HL-60 (cell line): ENCODE data around the gene IGF1.

Experiments used
- CTCF ChIP-seq: IDR thresholded peaks from one replicate; pipeline ENCODE4 v1.5.1; 2011; ENCODE audit warnings: low read length, control low read depth, inconsistent platforms; ENCODE audit not compliant: insufficient read depth
- REST ChIP-seq: IDR thresholded peaks from 2 replicates; pipeline ENCODE4 v1.6.1; 2012; ENCODE audit warnings: low read depth; ENCODE audit not compliant: insufficient replicate concordance

GRCh38 chr12:102470945-102471344, 9.4 kb downstream of the IGF1 start:
- TF ChIP-seq CTCF, result no peak
- no peak for TF ChIP-seq REST
